Activated T-cell treated with anti-CD3 and anti-CD28 coated beads for 4 hours (primary cell): Measurements from ENCODE around the gene ZNF22.

ENCODE experiments used
- DNase-seq: peaks from one replicate; pipeline ENCODE4 v3.0.0-alpha.2; 2020

ZNF22 gene

GRCh38 chr10:45000752-45001380 lies at the start of gene ZNF22:
TSS of gene ZNF22 (plus strand) at chr10:45000923. CDS start at chr10:45003369, 2,446 bp downstream.
- DNase-seq = peak; percentile 58

DNA sequence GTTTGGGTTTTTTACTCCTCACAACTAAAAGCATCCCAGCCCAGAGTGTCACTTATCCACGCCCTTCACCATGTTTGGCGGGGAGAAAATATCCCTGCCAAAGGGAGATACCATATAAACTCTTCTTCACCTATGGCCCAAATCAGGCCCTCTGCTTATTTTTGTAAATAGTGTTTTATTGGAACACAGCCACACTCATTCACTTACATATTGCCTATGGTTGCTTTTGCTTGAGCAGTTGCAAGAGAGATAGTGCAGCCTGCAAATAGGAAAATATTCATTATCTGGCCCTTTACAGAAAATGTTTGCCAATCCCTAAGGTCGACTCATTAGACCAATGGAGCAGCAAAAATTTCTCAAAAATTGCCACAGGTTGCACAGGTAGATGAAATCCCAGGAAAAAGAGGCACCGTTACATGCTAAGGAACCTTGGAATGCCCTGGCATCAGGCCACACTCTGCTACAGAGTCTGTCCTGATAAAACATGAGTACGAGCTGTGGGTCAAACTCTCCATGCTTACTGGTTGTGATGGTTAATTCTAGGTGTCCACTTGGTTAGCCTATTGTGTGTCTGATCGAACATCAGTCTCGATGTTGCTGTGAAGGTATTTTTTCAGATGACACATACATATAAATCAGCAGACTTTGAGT lies 49.0 kb upstream of the ZNF22 start:
- no peak for DNase-seq

DNA sequence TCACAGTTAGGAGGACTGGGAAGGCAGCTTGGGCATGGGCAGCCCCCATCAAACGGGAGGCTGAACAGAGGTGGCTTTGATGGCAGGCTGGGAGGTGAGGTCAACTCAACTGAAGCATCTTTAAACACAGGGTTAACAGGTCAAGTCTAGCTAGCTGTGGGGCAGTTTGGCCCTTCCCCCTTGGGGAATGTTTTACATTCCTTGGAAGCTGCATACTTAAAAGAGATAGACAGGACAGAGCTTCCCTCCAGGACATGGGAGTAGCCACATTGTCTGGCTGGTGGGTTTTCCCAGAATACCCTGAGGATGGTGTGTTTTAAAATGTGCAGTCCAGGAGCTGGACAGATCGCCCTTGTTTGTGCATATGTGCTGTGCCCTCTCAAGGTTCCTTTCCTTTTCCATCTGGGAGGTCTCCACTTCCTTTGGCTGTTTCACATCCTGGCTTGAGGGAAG lies 47.9 kb upstream of the ZNF22 start:
- DNase-seq = no peak

DNA sequence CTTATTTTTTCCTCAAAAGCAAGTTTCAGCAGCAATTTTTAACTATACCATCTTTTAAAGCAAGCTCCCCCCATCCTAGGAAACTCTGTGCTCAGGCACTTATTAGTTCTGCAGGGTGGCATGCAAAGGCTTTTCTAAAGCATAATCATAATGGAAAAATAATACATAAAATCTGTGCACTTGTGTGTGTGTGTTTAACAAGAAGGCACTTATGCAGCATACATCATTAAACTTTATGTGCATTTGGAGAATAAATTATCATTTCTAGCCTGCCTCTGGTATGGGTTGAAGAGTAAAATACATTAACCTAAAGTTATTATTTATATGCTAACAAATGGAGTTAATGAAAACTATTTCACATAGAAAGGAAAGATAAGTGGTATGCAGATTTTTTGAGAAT lies 46.7 kb upstream of the ZNF22 start:
- no peak for DNase-seq

GRCh38 chr10:44954962-44955361 lies 45.8 kb upstream of the ZNF22 start:
- no peak for DNase-seq

DNA sequence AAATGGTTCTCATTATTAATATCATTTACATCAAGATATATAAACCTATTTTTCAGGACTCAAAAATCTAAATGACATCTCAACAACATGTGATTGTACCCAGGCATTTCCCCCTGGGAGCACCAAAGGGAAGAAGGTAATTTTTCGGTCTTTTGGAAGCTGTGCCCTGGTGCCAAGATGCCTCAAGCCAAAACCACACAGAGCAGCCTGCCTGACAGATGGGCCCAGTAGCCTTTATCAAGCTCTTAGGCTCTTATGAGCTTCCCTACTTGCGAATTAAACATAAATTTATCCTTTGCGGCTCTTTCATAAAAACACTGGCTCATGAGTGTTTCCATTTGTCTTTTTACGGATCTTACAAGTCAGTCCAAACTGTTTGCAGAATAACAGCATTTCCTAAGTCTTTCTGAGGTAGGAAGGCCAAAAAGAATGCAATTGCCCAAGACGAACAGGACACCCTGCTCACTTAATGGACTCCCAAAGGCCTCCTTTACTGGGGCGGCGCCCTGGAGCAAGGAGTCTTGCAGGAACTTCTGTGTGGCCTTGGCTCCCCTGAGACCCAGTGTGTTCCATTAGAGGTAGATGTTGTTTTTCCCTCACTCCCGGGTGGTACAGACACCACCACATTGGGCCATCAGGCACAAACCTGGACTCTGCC lies 45.2 kb upstream of the ZNF22 start:
- DNase-seq = no peak

GRCh38 chr10:44956226-44956625 lies 44.5 kb upstream of the ZNF22 start:
- DNase-seq = no peak

DNA sequence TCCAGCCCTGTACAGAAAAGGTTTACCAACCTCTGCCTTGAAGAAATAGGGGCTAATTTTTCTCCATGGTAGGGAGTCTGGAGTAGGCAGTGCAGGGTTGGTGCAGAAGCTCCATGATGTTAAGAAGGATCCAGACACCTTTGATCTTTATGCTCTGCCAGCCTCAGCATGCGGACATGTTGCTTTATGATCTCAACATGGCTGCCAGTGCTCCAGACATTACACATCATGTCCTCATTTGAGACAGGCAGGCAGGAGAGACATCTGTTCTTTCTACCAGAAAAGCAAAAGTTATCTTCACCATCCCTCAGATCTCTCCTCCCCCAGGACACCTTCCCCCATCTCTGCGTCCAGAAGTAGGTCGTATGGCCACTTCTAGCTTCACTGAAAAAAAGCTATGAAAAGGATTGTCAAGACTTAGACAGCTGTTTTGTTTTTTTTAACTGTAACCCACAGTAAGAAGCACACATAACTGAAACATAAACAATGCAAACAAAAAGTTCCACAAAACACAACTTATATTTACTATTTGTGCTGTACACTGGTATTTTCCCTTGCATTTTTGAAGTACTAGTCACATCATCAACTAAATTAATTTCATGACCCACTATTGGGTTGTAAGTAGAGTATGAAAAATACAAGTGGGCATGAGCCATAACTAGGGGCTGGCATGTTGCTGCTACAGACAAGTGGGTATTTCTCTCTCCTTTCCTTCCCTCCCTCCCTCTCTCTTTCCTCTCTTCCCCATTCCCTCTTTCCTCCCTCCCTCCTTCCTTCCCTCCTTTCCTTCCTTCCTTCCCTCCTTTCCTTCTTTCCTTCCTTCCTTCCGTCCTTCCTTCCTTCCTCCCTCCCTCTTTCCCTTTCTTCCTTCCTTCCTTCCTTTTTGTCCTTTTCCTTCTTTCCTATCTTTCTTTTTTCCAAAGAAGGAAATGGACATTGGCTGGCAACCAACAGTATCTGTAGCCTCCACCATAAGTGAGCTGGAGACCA lies 43.7 kb upstream of the ZNF22 start:
- no peak for DNase-seq

GRCh38 chr10:44958196-44958897 lies 42.4 kb upstream of the ZNF22 start:
- DNase-seq = no peak

- DNase-seq = no peak
Measured at GRCh38 chr10:44958898-44959246, 41.9 kb upstream of the ZNF22 start.

DNA sequence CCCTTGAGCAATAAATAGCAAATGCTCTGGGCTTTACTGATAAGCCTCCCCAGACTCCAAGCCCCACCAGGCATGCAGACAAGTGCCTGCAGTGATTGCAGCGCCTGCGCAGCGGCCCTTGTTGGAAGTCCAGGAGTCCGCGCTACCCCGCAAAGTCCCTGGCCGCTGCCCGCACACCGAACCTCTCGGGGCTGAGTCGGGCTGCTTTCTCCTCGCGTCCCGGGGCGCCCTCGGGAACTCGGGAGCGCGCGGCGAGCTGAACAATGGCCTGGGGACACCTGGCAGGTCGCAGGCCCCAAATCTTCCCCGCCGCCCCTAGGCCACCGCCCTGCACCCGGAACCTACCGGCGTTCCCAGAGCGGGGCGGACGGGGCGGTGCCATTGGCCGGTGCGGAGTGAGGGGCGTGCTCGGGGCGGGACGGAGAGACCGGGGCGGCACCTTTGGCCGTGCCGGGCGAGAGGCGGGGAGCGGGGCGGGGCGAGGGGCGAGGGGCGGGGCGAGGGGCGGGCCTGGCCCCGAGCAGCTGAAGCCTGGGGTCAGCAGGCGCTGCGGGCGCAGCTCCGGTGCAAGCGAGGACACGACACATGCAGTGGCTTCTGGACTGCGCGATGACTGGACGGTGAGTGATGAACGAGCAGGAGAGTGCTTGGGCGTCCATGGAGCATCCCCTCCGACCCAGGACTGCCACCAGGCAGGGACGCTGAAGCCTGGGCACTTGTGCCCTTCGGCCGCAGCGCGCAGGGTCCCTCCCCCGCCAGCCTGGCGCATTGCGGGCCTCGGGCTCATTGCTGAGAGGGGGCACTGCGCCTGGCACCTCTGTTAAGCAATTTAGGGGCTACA lies 41.3 kb upstream of the ZNF22 start, which contains the start of gene RASSF4:
RASSF4 (plus strand) TSS at position 556 of the 841 bp plus-strand sequence. CDS start 10,401 bp downstream, outside the sequence.
- peak; percentile 84 for DNase-seq

DNA sequence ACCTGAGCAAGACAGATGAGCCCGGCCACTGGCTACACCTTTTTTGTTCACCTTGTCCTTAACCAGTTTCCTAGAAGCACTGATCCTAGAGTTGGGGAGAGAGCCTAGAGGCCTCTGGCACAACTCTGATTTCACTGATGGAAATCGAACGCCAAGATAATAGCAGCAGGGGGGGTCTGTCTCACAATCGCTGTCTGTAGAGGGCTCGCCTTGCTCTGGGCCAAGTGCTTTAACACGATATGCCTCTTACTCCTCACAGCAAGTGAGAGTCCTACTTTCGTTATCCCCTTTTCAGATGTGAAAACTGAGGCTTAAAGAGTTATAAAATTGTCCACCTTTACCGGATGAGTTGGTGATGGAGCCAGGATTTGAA lies 40.6 kb upstream of the ZNF22 start:
- DNase-seq = no peak

- DNase-seq = no peak
Measured at GRCh38 chr10:44960482-44961229, 40.1 kb upstream of the ZNF22 start.

GRCh38 chr10:44961230-44961571 lies 39.5 kb upstream of the ZNF22 start:
- no peak for DNase-seq

DNA sequence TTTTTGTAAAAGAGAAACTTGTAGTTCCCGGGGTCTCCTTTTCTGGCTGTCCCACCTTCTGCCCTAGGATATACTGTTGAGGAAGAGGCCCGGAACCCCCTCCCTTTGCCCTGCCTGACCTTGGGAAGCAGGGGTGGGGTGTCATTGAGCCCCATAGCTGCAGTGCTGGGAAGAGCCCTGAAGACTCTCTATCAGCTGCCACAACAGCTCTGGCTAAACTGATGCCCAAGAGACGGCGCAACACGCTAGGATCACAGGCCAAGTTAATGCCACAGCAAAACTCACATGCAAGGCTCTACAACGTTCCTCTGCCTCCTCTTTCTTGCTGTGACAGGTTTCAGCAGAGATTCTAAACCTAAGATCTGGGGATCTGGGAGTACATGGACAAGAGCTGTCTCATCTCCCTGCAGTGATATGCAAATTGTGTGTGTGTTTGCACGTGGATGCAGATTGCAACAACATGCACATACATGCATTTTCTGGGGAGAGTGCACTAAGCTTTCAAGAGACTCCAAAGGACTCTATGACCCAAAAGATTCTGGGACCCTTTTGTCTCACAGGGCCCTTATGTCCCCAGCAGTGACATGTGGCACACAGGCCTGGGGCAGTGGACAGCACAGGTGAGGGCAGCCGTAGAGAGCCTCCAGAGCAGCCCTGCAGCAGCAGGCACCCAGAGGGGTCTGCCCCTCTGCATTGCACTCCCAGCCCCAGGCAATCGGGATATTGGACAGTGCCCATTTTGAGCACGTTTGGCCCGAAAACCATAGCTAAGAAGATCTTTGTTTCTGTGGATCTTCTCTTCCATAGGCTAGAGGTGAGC lies 38.6 kb upstream of the ZNF22 start:
- DNase-seq = no peak

- no peak for DNase-seq
Measured at GRCh38 chr10:44962870-44963738, 37.6 kb upstream of the ZNF22 start.

DNA sequence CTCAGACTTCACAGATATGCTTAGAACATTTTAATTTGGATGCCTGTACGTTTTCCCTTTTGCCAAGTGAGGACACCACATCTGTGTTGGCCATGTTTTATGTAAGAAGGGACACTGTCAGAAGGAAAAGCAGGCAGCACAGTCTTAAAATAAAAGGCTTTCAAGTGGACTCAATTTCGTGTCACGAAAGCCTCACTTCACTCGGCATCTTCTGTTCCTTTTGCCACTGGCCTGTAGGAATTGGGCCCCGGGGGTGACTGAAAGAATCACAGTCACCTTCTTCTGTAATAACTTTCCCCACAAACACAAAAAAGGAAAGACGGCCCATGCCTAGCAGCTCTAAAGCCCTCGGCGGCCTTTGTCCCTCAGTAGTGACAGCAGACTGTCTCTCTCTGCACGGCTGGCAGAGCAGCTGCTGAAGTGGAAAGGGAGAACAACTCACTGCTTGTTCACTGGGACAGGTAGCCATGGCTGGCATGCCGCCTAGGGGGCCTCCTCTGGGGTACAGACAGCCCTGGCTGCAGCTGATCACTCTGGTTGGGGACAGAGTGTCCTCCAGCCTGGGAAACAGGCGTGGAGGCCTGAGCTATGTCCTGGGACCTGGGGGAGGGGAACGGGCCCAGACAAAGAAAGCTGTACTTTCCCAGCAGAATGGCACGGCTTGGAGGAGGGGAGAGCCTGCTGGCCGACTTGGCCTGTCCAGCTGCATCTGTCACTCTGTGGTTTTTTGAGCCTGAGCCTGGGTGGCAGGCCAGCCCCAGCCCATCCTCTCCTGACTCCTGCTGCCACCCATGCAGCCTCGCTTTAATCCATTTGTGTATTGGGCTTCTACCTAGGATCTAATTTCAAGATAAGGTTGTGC lies 36.7 kb upstream of the ZNF22 start:
- no peak for DNase-seq

DNA sequence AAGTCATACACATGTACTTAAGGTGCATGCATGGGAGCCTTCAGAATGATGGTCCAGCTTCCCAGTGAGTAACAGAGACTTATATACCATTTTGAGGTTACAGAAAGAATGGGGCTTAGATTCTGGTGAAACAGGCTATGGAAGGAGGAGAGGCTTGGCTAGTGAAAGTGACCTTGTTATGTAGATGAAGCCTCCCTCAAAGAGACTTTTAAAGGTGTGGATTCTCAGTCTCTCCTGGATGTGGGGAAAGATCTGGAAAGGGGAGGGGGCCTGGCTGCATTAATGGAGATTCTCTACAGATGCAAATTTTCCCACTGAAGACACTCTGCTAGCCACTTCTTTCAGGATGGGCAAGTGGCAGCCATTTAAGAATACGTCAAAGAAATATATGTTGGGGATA lies 35.6 kb upstream of the ZNF22 start:
- DNase-seq = no peak
